Activated CD8-positive, alpha-beta memory T cell treated with anti-CD3 and anti-CD28 coated beads for 1 hour (primary cell): Measurements from ENCODE around the gene TSGA10.
"Not testable (repeated sequence)": the region's sequence is repeated elsewhere in the genome, so short reads cannot be mapped to it uniquely, and the experiment has no call there.

ENCODE experiments used
- DNase-seq, 2 donors: peaks; one replicate each; pipeline ENCODE4 v3.0.0-alpha.2; 2020; ENCODE audit warnings: low read depth in 1 of 2; ENCODE audit errors: extremely low read depth in 1 of 2

Gene TSGA10

DNA sequence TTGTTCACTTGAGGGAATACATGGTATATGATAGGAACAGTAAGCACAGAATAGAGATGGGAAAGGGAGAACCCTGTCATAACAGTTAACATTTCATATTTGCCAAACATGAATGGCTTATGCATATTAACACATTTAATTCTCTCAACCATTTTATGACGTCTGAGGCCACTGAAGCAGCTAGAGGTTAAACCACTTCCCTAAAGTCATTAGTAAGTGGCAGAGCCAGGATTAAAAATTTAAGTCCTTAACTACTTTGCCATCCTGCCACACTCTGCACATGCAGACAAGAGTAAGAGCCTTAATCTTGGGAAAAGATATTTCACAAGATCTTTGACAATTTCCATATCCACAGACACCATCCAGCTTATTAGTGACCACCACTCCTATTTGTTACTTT lies 2.1 kb upstream of the TSGA10 start:
- no peak for DNase-seq

DNA sequence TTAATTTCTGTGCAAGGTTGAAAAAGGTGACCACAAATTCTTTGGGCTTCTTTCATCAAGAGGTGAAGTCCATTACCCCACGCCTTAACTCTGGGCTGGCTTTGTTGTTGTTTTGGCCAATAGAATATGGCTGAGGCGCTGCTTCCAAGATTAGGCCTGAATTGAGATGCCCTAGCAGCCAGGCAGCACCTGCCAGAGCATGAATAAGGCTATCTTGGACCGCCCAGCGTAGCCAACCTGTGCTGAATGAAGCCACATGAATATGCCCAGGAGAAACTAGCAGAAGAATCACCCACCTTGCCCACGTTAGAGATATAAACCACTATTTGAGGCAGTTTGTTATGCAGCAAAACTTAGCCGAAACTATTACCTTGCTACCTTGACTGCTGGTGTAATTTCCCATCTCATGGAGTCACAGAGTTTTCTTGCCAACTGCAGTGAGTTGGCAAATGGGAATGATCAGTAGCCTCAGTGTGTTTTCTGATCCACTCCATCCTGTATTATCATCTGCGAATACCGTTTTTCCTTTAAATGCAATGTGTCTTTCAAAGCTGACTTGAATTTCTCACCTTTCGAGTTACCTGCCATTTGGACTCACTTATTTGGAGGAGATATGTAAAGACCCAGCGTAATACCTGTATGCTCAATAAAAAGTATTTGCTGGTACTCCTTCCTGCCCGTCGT lies 679 bp downstream of the TSGA10 start:
- DNase-seq: no peak

DNA sequence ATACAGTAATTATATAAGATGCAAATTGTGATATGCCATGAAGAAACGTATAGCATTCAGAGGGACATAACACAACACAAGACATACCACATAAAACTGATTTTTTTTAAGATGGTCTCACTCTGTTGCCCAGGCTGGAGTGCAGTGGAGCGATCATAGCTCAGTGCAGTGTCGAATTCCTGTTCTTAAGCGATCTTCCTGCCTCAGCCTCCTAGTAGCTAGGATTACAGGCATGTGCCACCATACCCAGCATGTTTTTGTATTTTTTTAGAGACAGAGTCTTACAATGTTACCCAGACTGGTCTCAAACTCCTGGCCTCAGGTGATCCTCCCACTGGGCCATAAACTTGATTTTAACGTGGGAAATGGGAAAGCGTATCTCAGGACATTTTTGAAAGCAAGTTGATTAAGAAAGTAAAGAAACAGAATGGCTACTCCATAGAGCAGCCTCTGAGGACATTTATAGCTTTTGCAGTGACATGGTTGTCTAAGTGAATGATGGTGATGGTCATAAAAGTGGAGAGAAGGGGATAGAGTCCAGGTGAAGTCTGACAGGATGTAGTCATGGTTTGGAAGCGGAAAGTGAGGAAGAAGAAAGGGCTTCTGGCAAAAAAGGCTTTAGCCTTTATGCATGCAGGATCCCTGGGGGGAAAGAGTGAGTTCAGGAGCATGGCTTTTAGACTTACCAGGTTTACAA lies 2.4 kb downstream of the TSGA10 start:
- no peak for DNase-seq

DNA sequence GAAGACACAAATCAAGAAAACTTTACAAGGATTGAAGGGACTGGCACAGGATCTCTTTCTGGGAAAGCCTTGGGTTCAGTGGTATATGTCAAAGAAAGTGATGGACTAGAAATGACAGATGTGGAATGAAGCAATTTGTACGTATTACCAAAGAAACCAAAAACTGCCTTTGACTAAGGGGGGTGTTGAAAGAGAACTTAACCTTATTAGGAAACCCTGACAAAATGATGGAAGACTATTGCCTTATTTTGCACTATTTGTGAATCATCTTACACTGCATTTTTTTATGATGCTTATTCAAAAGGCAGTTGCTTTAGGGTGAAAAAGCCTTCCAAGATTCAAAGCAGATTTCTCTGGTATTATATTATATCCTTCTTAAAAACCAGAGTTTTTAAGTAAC lies 4.0 kb downstream of the TSGA10 start:
- no peak for DNase-seq

DNA sequence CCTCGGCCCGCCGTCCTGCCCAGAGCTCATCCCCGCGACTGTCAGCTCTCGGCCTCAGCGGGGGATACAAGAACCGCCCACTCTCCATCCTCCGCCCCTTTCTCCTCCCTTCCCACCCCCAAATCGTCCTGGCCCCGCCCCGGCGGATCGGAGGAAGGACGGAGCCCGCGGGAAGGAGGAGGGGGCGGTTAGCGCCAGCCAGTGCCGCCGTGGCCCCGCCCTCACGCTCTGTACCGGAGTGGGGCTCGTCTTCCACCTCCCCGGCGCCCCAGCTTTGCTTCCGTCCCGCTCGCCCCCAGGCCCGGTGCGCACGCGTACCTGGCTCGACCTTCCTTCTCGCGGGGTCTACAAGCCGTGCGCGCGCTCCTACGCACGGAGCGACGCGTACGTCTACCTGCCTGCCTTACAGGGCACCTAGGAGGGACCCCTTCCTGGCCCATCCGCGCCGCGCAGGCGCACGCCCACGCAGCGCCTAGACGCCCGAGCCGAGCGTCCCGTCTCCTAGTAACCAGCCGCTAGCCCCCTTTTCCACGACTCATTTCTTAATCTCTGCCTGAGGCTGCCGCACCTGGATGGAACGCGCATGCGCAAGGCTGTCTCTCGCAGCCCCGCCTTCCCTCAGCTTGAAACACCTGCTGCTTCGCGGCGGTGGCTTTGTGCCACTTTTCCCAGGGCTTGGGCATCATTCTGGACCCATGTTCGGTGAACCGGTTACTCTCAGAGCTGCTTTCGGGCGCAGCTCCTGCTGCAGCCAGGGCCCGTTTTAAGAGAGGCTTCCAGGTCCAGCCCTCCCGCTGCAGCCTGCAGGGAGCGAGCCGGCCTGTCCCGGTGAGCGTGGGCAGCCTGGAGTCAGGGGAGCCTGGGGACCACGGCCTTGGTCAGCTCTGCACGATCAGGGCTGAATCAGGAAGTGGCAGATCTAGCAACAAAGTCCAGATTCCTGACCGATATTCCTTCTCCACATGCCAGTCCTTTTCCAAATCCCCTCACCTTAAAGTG lies 13.3 kb downstream of the TSGA10 start, which contains the start of gene C2orf15:
Gene C2orf15, plus strand, starts transcription at position 598 of the 999 bp plus-strand sequence. CDS start 8,852 bp downstream, outside the sequence.
- DNase-seq: peak; percentile 90 to 96

DNA sequence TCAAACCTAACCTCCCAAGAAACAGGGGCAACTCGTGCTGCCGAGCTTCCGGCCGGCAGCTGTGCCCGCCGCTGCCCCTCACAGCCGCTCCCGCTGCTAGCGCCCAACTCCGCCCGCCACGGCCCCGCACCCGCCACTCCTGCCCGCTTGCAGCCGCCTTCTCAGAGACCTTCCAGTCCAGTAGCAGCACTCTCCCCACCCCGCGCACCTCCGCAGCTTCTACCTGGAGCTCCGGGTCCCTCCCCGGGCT lies 14.0 kb downstream of the TSGA10 start:
- DNase-seq: no peak

DNA sequence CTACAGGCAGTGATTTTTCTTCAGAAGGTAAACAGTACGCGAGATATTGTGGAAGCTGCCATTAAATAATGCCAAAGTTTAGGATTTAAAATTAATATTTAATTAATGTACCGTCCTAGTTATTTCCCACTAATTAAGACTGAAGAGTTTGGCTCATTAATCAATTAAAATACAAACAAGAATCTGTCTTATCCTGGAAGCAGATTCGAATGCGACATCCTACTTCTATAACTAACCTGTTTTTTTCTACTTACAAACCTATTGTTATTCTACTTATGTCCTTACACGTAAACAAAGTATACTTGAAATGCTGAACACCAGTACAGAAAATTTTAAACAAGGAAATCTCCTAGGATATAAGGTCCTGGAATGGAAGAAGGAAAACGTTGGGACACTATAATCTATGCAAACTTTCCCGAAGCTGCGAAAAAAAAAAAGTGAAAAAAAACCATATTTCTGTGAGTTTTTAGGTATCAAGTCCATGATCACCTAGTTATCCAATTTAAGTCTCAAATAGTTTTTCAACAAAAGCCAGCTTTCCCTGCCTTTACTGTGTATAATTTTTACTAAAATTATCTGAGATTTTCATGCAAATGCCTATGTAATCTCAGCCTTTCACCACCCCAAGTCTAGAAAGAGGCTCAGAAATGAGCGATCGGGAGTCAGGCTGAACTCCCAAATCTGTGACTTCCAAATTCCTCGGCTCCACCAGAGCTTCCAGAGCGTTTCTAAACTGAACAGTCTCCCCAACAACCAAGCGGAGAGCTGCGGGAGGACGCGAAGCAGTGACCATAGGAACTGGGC lies 14.5 kb downstream of the TSGA10 start:
- DNase-seq: no peak

DNA sequence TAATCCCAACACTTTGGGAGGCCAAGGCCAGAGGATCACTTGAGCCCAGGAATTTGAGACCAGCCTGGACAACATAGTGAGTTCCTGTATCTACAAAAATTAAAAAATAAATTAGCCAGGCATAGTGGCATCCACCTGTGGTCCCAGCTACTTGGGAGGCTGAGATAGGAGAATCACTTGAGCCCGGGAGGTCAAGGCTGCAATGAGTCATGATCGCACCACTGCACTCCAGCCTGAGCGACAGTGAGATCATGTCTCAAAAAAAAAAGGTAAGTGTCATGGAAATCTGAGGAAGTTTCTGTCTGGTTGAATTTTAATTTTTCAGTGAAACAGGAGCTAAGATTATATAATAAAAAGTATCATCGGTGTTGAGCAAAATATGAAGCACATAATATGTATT lies 15.7 kb downstream of the TSGA10 start:
- DNase-seq: no peak

DNA sequence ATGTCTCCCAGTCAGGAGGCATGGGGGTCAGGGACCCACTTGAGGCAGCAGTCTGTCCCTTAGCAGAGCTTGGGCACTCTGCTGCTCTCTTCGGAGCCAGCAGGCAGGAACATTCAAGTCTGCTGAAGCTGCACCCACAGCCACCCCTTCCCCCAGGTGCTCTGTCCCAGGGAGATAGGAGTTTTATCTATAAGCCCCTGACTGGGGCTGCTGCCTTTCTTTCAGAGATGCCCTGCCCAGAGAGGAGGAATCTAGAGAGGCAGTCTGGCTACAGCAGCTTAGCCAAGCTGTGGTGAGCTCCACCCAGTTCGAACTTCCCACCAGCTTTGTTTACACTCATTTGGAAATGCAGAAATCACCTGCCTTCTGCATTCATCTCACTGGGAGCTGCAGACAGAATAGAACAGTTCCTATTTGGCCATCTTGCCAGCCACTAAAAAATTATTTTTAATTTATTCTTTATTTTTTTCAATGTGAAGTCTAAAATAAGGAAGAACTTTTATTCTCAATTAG lies 19.6 kb downstream of the TSGA10 start:
- DNase-seq: not testable (repeated sequence)

DNA sequence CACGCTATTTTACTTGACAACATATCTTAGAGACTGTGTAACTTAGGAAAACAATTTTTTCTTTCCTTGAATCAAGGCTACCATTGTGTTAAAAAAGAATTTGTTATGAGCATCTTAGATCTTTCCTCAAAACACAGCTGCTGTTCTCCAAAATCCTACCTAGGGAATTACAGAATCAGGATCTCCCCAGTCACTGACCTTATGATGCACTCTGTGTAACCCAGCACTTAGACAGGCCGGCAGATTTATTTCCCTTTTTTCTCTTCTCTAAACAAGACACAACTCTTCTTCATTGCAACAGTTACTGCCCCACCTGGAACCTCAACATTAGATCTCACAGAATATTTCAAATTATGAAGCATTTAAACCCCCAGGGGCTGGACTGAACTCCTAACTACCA lies 26.8 kb downstream of the TSGA10 start:
- no peak for DNase-seq

DNA sequence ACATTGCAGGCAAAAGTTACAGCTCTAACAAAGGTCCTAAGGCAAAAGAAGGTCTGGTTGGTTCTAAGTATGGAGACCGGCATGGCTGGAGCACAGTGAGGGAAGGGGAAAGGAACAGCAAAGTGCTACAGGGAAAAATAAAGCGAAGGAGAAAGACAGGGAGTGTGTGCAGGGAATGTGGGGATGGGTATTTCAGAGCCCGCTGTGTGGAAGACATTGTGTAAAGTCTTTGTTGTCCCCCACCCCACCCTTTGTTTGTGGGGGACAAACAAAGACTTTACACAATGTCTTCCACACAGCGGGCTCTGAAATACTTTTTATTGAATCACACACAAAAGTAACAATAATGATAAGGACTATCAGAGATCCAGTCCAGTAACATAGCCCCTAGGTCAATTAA lies 42.1 kb downstream of the TSGA10 start:
- no peak for DNase-seq

DNA sequence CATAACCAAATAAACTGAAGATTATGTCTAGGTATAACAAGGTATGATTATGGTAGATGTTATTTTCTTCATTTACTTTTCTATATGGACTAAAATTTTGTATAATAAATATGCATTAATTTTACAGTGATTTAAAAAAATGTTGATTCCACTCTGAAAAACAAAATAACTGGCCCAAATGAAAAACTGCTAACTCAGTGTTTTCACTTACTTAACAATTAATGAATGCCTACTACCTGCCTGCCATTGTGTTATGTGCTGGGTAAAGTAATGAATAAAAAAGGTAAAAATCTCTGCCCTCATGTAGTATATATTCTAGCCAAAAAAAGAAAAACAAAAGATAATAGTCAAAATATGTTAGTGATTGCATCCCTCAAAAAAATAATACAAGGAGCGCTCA lies 42.8 kb downstream of the TSGA10 start:
- DNase-seq: no peak

DNA sequence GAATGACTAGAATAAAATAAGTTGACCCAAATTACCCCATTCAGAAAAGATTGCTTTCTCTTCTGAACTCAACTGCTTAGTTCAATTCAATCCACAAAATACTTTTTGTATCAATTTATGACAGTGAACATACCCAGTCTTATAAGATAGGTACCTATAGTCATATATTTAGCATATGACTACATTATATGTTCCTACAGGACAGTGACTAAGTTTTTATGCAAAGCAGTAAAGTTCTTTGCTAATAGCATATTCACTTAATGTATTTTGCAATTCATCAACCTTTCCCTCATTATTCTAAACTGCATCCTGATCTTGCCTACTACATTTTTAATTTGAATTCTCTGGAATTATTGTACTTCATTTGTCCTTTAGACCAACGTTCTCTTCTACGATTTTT lies 43.5 kb downstream of the TSGA10 start:
- DNase-seq: no peak

DNA sequence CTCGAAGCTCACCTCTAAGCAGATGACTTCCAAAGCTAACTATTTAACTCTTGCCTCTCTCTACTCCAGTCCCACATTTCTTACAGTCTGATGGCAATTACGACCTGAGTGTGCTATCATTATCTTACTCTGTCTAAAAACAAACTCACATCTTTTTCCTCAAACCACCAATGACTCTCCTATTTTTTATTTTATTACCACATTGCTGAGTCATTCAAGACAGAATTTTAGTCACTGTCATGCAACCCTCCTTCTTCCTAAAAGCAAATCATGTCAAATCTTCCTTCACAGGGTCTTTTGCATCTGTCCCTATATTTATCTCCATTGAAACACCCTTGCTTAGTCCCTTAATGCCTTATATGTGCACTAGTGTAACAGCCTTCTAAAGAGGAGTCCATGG lies 47.8 kb downstream of the TSGA10 start:
- DNase-seq: no peak

DNA sequence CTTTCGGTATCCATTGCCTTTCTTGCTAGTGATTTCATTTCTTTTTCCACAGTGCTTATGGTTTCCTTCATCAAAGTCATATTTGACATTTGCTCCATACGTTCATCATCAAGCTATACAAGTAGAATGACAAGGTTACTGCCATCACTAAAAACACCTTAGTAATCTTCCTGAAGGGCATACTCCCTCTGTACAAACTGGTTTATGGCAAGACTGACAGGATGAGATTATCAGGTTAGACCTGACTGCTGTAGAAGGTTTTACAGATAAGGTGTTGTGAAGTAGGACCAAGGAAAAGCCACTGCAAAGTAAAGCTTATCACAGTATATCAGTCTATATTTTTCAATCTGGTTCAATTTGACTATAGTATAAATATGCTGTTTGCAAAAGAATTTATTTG lies 50.7 kb downstream of the TSGA10 start:
- DNase-seq: no peak

DNA sequence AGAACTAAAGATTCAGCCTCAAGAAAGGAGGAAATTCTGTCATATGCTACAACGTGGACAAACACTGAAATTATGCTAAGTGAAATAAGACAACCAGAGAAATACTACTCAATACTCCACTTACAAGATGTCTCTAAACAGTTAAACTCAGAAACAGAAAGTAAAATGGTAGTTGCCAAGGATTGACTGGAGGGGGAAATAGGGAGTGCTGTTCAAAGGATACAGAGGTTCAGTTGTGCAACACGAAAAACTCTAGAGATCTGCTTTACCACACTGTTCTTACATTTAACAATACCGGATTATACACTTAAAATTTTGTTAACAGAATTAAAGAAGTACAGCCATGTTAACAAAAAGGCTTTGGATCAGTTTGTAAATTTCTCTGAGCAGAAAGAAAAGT lies 53.0 kb downstream of the TSGA10 start:
- DNase-seq: no peak

DNA sequence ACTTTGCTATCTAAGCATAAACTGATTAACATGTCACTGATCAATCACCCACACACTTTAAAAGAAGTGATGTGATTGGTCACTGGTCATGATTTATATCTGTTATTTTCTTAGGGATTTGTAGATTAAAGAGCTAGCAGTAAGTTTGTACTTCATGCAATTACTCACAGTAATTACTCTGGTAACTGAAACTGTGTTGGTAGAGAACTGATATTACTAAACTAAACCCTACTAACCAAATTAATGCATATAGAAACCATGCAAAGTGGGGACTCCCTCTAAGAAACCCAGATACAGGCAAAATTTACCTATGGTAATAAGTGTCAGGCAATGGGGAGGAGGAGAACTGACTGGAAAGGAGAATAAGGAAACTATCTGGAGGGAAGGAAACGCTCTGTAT lies 58.0 kb downstream of the TSGA10 start:
- DNase-seq: no peak

DNA sequence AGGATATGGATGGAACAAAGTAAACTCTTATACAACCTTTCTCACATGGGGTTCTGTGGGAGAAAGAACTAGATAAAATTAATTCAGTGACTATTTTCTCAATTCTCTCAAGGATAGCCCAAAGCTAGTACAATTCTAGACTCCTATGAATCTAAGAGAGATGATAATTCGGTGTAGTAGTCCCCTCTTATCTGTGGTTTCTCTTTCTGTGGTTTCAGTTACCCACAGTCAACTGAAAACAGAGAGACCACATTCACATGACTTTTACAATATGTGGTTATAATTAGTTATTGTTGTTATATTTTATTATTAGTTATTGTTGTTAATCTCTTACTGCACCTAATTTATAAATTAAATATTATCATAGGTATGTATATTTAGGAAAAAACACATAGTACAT lies 66.7 kb downstream of the TSGA10 start:
- no peak for DNase-seq

DNA sequence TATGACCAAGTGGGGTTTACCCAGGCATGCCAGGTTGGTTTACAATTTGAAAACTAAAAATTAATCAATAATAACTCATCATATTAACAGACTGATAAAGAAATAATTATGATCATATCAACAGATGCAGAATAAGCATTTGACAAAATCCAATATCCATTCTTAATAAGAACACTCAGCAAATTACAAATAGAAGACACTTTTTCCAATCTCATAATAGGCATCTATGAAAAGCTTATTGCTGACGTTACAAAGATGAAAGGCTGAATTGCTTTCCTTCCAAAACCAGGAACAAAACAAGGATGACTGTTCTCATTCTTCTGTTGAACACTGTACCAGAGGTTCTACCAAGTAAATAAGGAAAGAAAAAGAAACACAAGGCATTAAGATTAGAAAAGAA lies 68.4 kb downstream of the TSGA10 start:
- DNase-seq: no peak

DNA sequence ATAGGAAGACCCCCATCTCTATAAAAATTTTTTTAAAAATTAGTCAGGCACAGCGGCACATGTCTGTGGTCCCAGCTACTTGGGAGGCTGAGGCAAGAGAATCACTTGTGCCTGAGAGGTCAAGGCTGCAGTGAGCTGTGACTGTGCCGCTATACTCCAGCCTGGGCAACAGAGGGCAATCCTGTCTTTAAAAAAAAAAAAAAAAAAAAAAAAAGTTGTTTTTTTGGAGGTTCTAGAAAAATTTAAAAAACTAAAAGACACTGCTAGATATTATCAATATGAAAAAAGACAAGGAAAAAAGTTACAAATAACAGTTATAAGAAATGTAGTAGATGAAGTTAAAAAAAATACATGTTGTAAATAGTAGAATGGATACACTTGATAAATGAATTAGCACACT lies 69.3 kb downstream of the TSGA10 start:
- no peak for DNase-seq

DNA sequence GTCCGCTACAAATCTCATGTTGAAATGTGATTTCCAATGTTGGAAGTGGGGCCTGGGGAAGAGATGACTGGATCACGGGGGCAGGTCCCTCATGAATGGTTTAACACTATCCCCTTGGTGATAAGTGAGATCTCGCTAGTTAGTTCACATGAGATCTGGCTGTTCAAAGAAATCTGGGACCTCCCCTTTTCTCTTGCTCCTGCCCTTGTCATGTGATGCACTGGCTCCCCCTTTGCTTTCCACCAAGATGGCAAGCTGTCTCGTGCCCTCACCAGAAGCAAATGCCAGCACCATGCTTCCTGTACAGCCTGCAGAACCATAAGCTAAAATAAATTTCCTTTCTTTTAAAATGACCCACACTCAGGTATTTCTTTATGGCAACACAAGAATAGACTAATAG lies 70.5 kb downstream of the TSGA10 start:
- no peak for DNase-seq
